ENCODE results near the gene CHD6.

Gene CHD6

DNA sequence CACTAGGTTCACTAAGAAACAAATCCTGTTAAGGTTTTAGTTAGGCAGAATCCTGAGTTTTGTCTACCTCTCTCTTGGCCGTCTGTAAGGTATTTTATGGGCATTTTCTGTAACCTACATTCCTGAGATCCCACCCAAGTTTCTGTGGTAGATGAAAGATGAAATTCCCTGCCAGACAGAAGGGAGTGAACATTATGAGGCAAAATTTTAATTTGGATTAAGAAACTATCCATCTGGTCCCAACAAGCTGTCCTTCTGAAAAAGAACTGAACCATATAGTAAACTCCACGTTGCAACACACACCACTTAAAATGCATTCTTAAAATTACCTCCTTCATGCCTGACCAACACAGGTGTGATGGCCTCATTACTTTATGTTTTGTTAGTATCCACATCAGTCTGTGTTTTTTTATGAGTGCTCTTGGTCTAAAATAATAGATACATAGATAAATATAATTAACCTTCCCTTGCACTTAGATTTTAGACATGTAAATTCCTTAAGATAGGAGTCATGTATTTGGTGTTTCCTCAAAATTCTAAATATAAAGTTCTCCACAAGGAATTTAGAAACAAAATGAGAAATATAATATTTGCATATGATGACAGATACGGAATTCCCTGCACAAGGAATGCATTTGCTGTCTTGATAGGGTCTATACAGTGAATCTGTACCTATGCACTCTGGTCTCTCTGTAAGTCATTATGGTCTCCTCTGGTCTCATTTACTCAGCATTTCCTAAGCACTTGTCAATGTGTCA, 86.5 kb downstream of the CHD6 start:
- ATAC-seq: no peak
- TF ChIP-seq RARB (CRISPR knock-in tag; IDR thresholded peaks at IDR 0.05): no peak
- TF ChIP-seq ZNF8 (CRISPR knock-in tag; IDR thresholded peaks at IDR 0.05): no peak
- TF ChIP-seq ARNTL (CRISPR knock-in tag; IDR thresholded peaks at IDR 0.05; ENCODE audit: borderline replicate concordance, low read depth): no peak
- TF ChIP-seq PPARA (CRISPR knock-in tag; IDR thresholded peaks at IDR 0.05; ENCODE audit: borderline replicate concordance): no peak
- TF ChIP-seq, protein P1, sequence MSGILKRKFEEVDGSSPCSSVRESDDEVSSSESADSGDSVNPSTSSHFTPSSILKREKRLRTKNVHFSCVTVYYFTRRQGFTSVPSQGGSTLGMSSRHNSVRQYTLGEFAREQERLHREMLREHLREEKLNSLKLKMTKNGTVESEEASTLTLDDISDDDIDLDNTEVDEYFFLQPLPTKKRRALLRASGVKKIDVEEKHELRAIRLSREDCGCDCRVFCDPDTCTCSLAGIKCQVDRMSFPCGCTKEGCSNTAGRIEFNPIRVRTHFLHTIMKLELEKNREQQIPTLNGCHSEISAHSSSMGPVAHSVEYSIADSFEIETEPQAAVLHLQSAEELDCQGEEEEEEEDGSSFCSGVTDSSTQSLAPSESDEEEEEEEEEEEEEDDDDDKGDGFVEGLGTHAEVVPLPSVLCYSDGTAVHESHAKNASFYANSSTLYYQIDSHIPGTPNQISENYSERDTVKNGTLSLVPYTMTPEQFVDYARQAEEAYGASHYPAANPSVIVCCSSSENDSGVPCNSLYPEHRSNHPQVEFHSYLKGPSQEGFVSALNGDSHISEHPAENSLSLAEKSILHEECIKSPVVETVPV (CRISPR knock-in tag; IDR thresholded peaks at IDR 0.05): no peak
- no peak for TF ChIP-seq SNAI2 (CRISPR knock-in tag; IDR thresholded peaks at IDR 0.05)
- no peak for TF ChIP-seq ZFP30 (CRISPR knock-in tag; IDR thresholded peaks at IDR 0.05)
- no peak for TF ChIP-seq CSDC2 (CRISPR knock-in tag; IDR thresholded peaks at IDR 0.05)
- no peak for TF ChIP-seq ZNF565 (CRISPR knock-in tag; conservative IDR thresholded peaks at IDR 0.05; ENCODE audit: low read depth)
- TF ChIP-seq BACH2 (CRISPR knock-in tag; IDR thresholded peaks at IDR 0.05; ENCODE audit: borderline replicate concordance): no peak
- TF ChIP-seq ZNF70 (CRISPR knock-in tag; IDR thresholded peaks at IDR 0.05): no peak
- TF ChIP-seq GLIS3 (CRISPR knock-in tag; IDR thresholded peaks at IDR 0.05): no peak
- no peak for TF ChIP-seq TCF4 (CRISPR knock-in tag; IDR thresholded peaks at IDR 0.05; ENCODE audit: borderline replicate concordance)
- TF ChIP-seq ZC3H10 (CRISPR knock-in tag; IDR thresholded peaks at IDR 0.05): no peak
- TF ChIP-seq TOX (CRISPR knock-in tag; IDR thresholded peaks at IDR 0.05; ENCODE audit: borderline replicate concordance): no peak
- TF ChIP-seq, protein P2, sequence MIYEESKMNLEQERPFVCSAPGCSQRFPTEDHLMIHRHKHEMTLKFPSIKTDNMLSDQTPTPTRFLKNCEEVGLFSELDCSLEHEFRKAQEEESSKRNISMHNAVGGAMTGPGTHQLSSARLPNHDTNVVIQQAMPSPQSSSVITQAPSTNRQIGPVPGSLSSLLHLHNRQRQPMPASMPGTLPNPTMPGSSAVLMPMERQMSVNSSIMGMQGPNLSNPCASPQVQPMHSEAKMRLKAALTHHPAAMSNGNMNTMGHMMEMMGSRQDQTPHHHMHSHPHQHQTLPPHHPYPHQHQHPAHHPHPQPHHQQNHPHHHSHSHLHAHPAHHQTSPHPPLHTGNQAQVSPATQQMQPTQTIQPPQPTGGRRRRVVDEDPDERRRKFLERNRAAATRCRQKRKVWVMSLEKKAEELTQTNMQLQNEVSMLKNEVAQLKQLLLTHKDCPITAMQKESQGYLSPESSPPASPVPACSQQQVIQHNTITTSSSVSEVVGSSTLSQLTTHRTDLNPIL (CRISPR knock-in tag; IDR thresholded peaks at IDR 0.05; ENCODE audit: low read depth): no peak

DNA sequence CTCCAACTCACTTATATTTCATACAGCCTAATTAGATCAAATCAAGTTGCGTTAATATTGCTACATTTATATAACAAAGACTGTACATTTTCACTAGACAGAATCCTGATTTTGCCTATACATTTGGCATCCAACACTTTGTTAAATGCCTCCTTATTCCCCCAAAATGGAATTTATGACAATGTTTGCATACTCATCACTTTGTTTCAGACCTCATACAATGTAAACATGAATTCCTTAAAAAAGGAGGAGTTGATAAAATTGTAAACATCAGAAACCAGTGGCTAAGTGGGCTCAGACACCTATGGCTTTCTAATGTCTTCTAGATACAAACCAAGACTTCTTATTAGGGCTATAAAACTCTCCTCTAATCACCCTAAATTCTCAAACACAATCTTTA, 87.3 kb downstream of the CHD6 start:
- TF ChIP-seq, protein P3, sequence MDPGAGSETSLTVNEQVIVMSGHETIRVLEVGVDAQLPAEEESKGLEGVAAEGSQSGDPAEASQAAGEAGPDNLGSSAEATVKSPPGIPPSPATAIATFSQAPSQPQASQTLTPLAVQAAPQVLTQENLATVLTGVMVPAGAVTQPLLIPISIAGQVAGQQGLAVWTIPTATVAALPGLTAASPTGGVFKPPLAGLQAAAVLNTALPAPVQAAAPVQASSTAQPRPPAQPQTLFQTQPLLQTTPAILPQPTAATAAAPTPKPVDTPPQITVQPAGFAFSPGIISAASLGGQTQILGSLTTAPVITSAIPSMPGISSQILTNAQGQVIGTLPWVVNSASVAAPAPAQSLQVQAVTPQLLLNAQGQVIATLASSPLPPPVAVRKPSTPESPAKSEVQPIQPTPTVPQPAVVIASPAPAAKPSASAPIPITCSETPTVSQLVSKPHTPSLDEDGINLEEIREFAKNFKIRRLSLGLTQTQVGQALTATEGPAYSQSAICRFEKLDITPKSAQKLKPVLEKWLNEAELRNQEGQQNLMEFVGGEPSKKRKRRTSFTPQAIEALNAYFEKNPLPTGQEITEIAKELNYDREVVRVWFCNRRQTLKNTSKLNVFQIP (CRISPR knock-in tag; IDR thresholded peaks at IDR 0.05; ENCODE audit: borderline replicate concordance, low read depth): no peak
- no peak for TF ChIP-seq ARNTL (CRISPR knock-in tag; IDR thresholded peaks at IDR 0.05; ENCODE audit: borderline replicate concordance, low read depth)
- no peak for TF ChIP-seq ZNF565 (CRISPR knock-in tag; conservative IDR thresholded peaks at IDR 0.05; ENCODE audit: low read depth)
- no peak for TF ChIP-seq ZNF70 (CRISPR knock-in tag; IDR thresholded peaks at IDR 0.05)
- no peak for TF ChIP-seq ZFP3 (CRISPR knock-in tag; IDR thresholded peaks at IDR 0.05)
- no peak for TF ChIP-seq RARB (CRISPR knock-in tag; IDR thresholded peaks at IDR 0.05)
- TF ChIP-seq ZNF8 (CRISPR knock-in tag; IDR thresholded peaks at IDR 0.05): no peak
- TF ChIP-seq BACH2 (CRISPR knock-in tag; IDR thresholded peaks at IDR 0.05; ENCODE audit: borderline replicate concordance): no peak
- TF ChIP-seq TCF4 (CRISPR knock-in tag; IDR thresholded peaks at IDR 0.05; ENCODE audit: borderline replicate concordance): no peak
- TF ChIP-seq ZC3H10 (CRISPR knock-in tag; IDR thresholded peaks at IDR 0.05): no peak
- no peak for TF ChIP-seq ISL1 (CRISPR knock-in tag; IDR thresholded peaks at IDR 0.05)
- TF ChIP-seq, protein P4, sequence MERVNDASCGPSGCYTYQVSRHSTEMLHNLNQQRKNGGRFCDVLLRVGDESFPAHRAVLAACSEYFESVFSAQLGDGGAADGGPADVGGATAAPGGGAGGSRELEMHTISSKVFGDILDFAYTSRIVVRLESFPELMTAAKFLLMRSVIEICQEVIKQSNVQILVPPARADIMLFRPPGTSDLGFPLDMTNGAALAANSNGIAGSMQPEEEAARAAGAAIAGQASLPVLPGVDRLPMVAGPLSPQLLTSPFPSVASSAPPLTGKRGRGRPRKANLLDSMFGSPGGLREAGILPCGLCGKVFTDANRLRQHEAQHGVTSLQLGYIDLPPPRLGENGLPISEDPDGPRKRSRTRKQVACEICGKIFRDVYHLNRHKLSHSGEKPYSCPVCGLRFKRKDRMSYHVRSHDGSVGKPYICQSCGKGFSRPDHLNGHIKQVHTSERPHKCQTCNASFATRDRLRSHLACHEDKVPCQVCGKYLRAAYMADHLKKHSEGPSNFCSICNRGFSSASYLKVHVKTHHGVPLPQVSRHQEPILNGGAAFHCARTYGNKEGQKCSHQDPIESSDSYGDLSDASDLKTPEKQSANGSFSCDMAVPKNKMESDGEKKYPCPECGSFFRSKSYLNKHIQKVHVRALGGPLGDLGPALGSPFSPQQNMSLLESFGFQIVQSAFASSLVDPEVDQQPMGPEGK (CRISPR knock-in tag; IDR thresholded peaks at IDR 0.05; ENCODE audit: borderline replicate concordance): no peak
- no peak for TF ChIP-seq ZFP30 (CRISPR knock-in tag; IDR thresholded peaks at IDR 0.05)
- TF ChIP-seq, protein P2 (CRISPR knock-in tag; IDR thresholded peaks at IDR 0.05; ENCODE audit: low read depth): no peak
- TF ChIP-seq ESRRG (CRISPR knock-in tag; IDR thresholded peaks at IDR 0.05): no peak
- TF ChIP-seq TOX (CRISPR knock-in tag; IDR thresholded peaks at IDR 0.05; ENCODE audit: borderline replicate concordance): no peak
- TF ChIP-seq CSDC2 (CRISPR knock-in tag; IDR thresholded peaks at IDR 0.05): no peak
- no peak for TF ChIP-seq PPARA (CRISPR knock-in tag; IDR thresholded peaks at IDR 0.05; ENCODE audit: borderline replicate concordance)
- TF ChIP-seq OSR1 (CRISPR knock-in tag; IDR thresholded peaks at IDR 0.05): no peak
- TF ChIP-seq, protein P5, sequence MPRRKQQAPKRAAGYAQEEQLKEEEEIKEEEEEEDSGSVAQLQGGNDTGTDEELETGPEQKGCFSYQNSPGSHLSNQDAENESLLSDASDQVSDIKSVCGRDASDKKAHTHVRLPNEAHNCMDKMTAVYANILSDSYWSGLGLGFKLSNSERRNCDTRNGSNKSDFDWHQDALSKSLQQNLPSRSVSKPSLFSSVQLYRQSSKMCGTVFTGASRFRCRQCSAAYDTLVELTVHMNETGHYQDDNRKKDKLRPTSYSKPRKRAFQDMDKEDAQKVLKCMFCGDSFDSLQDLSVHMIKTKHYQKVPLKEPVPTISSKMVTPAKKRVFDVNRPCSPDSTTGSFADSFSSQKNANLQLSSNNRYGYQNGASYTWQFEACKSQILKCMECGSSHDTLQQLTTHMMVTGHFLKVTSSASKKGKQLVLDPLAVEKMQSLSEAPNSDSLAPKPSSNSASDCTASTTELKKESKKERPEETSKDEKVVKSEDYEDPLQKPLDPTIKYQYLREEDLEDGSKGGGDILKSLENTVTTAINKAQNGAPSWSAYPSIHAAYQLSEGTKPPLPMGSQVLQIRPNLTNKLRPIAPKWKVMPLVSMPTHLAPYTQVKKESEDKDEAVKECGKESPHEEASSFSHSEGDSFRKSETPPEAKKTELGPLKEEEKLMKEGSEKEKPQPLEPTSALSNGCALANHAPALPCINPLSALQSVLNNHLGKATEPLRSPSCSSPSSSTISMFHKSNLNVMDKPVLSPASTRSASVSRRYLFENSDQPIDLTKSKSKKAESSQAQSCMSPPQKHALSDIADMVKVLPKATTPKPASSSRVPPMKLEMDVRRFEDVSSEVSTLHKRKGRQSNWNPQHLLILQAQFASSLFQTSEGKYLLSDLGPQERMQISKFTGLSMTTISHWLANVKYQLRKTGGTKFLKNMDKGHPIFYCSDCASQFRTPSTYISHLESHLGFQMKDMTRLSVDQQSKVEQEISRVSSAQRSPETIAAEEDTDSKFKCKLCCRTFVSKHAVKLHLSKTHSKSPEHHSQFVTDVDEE (CRISPR knock-in tag; IDR thresholded peaks at IDR 0.05): no peak
- no peak for ATAC-seq
